Measurements from ENCODE around the gene KIF1A. TPM values are rescaled to one million over a fixed set of nuclear protein-coding genes. Genes with fewer than 3 reads are reported as not detected.

Gene KIF1A
- polyA plus RNA-seq, 1 donor (not counting 4 experiments of a cell fraction or from before 2014, with no cell fraction given) = not detected

GRCh38 chr2:240760121-240760520 is 59.9 kb downstream of the KIF1A start:
- Histone ChIP-seq H3K4me3 (ENCODE audit: control insufficient read depth in 2 of 3, extremely low read depth in 1 of 3, insufficient read depth in 2 of 3, low read depth in 1 of 3, low read length in 3 of 3) (no peak overlapping the region), H3K9ac (ENCODE audit: control insufficient read depth, extremely low read depth, insufficient read depth, low read length) (no peak overlapping the region), H3K36me3 (ENCODE audit: control insufficient read depth in 2 of 2, extremely low read depth in 1 of 2, insufficient read depth in 2 of 2, low read length in 2 of 2) (no peaks in the 10 kb centered on the region), H3K27me3 (ENCODE audit: control insufficient read depth, extremely low read depth, insufficient read depth, low read length) (no peaks in the 10 kb centered on the region), H3K4me2 (ENCODE audit: control insufficient read depth, extremely low read depth, insufficient read depth, low read depth, low read length) (no peak overlapping the region), H2AFZ (ENCODE audit: control insufficient read depth, low read length) (no peak overlapping the region), H4K20me1 (ENCODE audit: control insufficient read depth, extremely low read depth, insufficient read depth, low read length) (no peaks in the 10 kb centered on the region), H3K79me2 (ENCODE audit: control insufficient read depth, insufficient read depth, low read length) (no peaks in the 10 kb centered on the region), H3K27ac (ENCODE audit: control insufficient read depth, insufficient read depth, low read length) (no peak overlapping the region), H3K4me1 (ENCODE audit: control insufficient read depth, extremely low read depth, insufficient read depth, low read length) (no peaks in the 10 kb centered on the region), H3K9me1 (ENCODE audit: control insufficient read depth, extremely low read depth, insufficient read depth, low read length) (no peaks in the 10 kb centered on the region), H3K9me3 (ENCODE audit: control insufficient read depth, low read depth, low read length) (no peaks in the 10 kb centered on the region)
- dilution Hi-C loops (cut with MboI; ENCODE audit: extremely low pct_ligation_motif_present, low sequenced_read_pairs) = no loop called here
- FAIRE-seq = no peak
- DNase-seq (ENCODE audit: low read depth, low spot score) = no peak
- TF ChIP-seq CTCF (optimal IDR thresholded peaks at IDR 0.05 in 1 of 3, IDR thresholded peaks at IDR 0.05 in 1 of 3, conservative IDR thresholded peaks at IDR 0.05 in 1 of 3; ENCODE audit: extremely low read depth in 1 of 3, insufficient read depth in 2 of 3, low read length in 3 of 3) = no peak

- H2AFZ ChIP-seq (ENCODE audit: control insufficient read depth, low read length) = no peak overlapping the region
- TF ChIP-seq CTCF (optimal IDR thresholded peaks at IDR 0.05 in 1 of 3, IDR thresholded peaks at IDR 0.05 in 1 of 3, conservative IDR thresholded peaks at IDR 0.05 in 1 of 3; ENCODE audit: extremely low read depth in 1 of 3, insufficient read depth in 2 of 3, low read length in 3 of 3) (no peak), EZH2 (IDR thresholded peaks at IDR 0.05; ENCODE audit: low read length) (no peak)
- H3K27me3 ChIP-seq (ENCODE audit: control insufficient read depth, extremely low read depth, insufficient read depth, low read length) = no peaks in the 10 kb centered on the region
- H3K4me3 ChIP-seq (ENCODE audit: control insufficient read depth in 2 of 3, extremely low read depth in 1 of 3, insufficient read depth in 2 of 3, low read depth in 1 of 3, low read length in 3 of 3) = no peak overlapping the region
- no peaks in the 10 kb centered on the region for H3K4me1 ChIP-seq (ENCODE audit: control insufficient read depth, extremely low read depth, insufficient read depth, low read length)
- H3K27ac ChIP-seq (ENCODE audit: control insufficient read depth, insufficient read depth, low read length) = no peak overlapping the region
- H3K36me3 ChIP-seq (ENCODE audit: control insufficient read depth in 2 of 2, extremely low read depth in 1 of 2, insufficient read depth in 2 of 2, low read length in 2 of 2) = no peaks in the 10 kb centered on the region
- dilution Hi-C loops (cut with MboI; ENCODE audit: extremely low pct_ligation_motif_present, low sequenced_read_pairs) = no loop called here
- DNase-seq (ENCODE audit: low read depth, low spot score) (no peak), FAIRE-seq (no peak)
- no peak overlapping the region for H3K9ac ChIP-seq (ENCODE audit: control insufficient read depth, extremely low read depth, insufficient read depth, low read length)
- no peaks in the 10 kb centered on the region for H3K9me1 ChIP-seq (ENCODE audit: control insufficient read depth, extremely low read depth, insufficient read depth, low read length)
- H3K9me3 ChIP-seq (ENCODE audit: control insufficient read depth, low read depth, low read length) = no peaks in the 10 kb centered on the region
- no peaks in the 10 kb centered on the region for H3K79me2 ChIP-seq (ENCODE audit: control insufficient read depth, insufficient read depth, low read length)
- H4K20me1 ChIP-seq (ENCODE audit: control insufficient read depth, extremely low read depth, insufficient read depth, low read length) = no peaks in the 10 kb centered on the region
- no peak overlapping the region for H3K4me2 ChIP-seq (ENCODE audit: control insufficient read depth, extremely low read depth, insufficient read depth, low read depth, low read length)
Observed at GRCh38 chr2:240759459-240759858, 60.6 kb downstream of the KIF1A start.
